Activated CD8-positive, alpha-beta memory T cell treated with anti-CD3 and anti-CD28 coated beads, Interleukin-2, amount 50 U/mL, for 24 hours (primary cell): ENCODE results near the gene FARP2.
A peak's percentile ranks its signal among the peaks of the same experiment; 100 is the strongest.

Experiments used
- DNase-seq: peaks from one replicate; pipeline ENCODE4 v3.0.0-alpha.2; 2020; ENCODE audit errors: extremely low read depth

FARP2 gene

GRCh38 chr2:241532168-241532567 lies 176.1 kb downstream of the FARP2 start:
- no peak for DNase-seq

DNA sequence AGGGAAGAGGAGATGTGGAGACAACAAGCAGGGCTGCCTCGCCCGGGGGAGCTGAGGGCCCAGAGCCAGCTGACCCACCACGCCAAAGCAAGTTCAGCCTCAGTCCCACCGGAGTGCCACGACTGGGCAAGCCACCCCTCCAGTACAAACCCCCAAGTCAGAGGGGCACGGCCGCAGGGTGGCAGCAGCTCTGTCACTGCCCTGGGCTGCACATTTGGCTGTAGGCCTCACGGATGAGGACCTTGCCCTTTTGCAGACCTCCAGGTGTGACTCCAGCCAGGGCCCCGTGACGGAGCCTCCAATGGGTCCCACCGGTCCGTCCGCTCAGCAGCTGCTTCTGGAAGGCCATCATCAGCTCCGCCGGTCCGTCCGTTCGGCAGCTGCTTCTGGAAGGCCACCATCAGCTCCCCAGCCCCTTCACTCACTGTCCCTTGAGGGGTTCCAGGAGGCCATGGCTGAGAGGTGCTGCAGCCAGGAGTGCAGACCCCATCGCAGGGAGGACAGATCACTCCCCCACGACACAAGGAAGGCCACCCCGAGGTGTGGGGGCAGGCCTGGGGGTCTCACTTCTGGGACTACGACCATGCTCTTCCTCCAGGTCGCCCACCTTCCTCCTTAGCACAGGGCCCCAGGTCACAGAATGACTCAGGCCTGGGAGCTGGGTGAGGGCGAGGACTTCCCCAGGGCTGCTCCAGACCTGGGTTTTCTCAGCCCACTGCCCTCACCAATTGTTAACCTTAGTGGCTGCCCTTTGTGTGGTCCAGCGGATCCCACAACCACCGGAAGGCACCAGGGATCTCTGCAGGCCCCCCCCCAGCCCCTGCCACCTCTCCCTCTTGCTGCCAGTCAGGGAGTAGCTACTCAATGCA lies 176.9 kb downstream of the FARP2 start:
- no peak for DNase-seq

DNA sequence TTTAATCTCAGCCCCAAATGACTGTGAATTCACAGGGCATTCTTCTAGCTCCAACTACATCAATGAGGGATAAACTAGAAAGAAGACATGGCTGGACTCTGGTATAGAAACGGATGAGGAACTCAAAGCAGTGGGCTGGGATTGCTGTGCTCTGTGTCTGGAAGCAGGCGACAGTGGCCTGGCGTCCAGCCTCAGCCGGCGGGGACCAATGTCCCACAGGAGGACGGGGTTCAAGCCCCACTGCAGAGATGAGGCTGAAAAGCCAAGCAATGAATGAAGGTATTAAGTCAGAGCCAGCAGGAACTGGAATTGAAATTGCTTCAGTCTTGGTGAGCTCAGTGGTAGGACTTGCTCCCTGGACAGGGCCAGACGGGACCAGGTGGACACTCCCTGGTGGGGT lies 178.2 kb downstream of the FARP2 start:
- DNase-seq, result no peak

GRCh38 chr2:241534701-241535375 lies 178.8 kb downstream of the FARP2 start:
- DNase-seq, result no peak

DNA sequence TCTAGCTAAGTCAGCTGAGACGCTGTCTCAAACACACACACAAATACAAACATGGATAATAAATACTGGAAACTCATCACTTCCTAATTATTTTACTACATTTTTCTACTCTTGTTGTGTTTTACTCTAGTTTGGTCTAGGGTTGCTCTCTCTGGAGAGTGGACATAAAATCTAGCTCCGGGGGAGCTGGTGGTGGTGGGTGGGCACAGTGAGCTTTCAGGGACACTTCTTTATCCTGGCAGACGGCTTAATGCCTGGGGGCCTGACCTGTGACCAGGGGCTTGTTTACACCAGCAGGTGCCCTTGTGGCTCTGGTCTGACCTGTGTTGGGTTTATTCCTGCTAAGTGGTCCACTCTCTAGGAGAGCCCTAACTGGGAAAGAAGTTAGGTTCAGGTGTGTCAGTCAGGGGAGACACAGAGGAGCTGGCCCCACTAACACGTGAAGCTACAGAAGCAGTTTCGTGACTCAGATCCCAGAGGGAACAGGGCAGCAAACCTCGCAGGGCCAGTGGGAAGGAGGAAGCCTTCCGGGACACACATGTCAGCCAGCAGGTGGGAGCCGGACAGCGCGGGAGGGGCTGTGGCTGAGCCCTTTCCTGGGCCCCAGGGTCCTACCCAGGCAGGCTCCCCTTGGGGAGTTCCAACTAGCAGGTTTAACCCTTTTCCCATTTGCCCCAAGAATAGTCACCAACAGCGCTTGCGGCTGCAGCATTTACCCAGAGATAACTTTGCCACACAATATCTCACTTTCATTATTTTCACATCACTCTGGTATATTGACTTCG lies 180.0 kb downstream of the FARP2 start:
- DNase-seq, result no peak

- DNase-seq, result no peak
These were observed 182.9 kb downstream of the FARP2 start for GRCh38 chr2:241538838-241539615.

DNA sequence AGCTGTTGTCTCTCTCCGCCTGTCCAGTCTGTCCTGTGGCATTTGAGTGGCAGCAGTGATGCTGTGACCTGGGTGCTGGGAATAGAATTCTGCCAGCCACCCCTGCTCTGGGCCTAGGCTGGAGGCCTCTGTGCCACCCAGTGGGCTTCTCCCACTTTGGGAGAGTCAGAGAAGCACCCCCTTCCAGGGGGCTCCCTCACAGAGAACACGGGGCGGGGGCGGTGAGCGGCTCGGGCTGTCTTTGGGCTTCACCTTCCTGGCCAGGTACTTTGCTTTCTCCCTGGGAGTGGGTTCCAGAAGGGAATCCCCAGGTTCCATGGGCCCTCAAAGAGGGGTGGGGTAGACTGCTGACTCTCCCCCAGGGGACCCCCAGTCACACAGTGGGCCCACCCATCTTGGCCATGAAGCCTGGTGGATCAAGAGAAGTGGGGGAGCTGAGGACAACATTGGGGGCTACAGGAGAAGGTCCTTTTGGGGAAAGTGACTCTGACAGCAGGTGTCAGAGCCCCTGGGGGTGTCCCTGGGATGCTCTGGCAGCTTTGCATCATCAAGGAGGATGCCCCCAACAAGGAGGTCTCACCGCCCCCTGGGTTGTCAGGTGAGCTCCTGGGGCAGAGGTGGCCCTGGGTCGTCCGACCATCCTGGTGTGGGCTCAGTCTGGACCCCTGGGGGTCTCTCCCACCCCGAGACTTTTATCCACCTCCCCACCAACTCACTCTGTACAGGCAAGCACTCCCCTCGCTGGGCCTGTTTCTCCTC lies 183.7 kb downstream of the FARP2 start:
- DNase-seq, result no peak

GRCh38 chr2:241540401-241540770 lies 184.3 kb downstream of the FARP2 start:
- no peak for DNase-seq

DNA sequence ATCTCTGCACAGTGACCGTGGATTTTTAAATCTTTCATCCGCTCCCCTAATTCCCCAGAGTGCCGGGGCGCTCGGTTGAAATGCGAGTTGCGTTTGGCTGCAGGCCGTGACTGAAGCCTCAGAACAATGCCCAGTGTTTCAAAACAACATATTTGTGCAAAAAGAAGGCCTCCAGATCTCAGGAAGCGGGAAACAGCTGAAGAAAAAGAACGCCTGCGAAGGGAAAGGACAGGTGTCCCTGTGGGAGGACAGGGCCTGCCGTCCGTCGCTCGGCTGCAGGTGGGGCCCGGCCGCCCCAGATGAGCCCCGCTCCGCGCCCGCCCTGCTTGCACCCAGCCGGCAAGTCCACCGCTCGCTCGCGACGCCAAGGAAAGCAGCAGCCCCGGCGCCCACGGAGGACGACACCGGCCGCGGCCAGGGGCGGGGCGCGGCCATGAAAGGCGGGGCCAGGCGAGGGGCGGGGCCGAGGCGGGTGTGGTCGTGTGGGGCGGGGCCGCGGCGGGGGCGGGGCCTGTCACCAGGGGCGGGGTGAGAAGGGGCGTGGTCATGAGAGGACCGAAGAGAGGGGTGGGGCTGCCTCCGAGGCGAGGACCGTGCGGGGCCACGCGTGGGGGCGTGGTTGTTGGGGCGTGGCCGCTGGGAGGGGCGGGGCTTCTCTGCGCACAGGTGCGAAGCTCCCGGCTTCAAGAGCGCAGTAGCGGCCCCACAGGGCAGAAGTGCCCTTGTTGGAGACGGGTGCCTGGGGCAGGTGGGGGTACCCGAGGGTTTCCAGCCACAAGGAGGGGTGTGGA lies 184.9 kb downstream of the FARP2 start:
- peak; percentile 32 for DNase-seq

DNA sequence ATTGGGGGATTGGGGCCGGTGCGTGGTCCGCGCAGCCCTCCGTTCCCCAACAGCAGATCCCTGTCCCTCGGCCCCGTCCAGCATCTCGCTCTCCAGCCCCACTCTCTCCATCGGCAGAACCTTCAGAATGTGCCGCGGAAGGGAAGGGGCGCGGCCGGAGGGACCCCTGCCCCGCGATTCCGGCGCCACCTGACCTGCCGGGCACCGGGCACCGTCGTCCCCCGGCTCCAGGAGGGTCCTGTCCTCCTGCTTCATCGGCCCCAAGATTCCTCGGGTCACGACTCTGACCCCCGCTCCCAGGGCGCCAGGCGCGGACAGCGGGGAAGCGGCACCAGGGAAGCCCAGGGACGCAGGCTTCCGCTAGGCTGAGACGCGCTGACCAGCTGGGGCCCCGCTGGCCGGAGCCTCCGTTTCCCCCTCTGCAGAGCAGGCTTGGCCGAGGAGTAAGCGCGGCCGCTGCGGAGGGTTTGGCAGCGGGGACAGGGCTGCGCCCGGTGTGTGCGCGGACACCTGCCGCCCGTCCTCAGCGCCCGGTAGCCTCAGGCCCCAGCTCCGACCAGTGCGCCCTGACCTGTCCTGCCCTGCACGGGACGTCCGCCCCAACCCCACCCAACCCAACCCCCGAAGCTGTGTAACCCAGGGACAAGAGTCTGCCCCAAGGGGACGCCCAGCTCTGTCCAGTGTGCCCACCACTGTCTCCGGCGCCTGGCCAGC lies 185.6 kb downstream of the FARP2 start:
- no peak for DNase-seq

GRCh38 chr2:241542278-241542605 lies 186.2 kb downstream of the FARP2 start:
- DNase-seq, result no peak
